ENCODE results near the gene RABEP2.

Gene RABEP2

GRCh38 chr16:28967156-28967555 lies 42.1 kb upstream of the RABEP2 start:
- no peak for DNase-seq (ENCODE audit: low read depth in 1 of 2, low spot score in 1 of 2)
- Histone ChIP-seq H3K27ac (replicated peaks) (no peak overlapping the region), H3K4me3 (replicated peaks; ENCODE audit: insufficient read depth, low read length) (no peak overlapping the region), H3K27me3 (ENCODE audit: insufficient read depth, poor library complexity, severe bottlenecking) (no peaks in the 10 kb centered on the region)
- TF ChIP-seq GABPA (IDR thresholded peaks at IDR 0.05; ENCODE audit: low read depth) (no peak), POLR2AphosphoS5 (IDR thresholded peaks at IDR 0.05; ENCODE audit: low read depth) (no peak), SPI1 (IDR thresholded peaks at IDR 0.05; ENCODE audit: borderline replicate concordance, low read depth) (no peak)
- TF ChIP-seq, protein P1, sequence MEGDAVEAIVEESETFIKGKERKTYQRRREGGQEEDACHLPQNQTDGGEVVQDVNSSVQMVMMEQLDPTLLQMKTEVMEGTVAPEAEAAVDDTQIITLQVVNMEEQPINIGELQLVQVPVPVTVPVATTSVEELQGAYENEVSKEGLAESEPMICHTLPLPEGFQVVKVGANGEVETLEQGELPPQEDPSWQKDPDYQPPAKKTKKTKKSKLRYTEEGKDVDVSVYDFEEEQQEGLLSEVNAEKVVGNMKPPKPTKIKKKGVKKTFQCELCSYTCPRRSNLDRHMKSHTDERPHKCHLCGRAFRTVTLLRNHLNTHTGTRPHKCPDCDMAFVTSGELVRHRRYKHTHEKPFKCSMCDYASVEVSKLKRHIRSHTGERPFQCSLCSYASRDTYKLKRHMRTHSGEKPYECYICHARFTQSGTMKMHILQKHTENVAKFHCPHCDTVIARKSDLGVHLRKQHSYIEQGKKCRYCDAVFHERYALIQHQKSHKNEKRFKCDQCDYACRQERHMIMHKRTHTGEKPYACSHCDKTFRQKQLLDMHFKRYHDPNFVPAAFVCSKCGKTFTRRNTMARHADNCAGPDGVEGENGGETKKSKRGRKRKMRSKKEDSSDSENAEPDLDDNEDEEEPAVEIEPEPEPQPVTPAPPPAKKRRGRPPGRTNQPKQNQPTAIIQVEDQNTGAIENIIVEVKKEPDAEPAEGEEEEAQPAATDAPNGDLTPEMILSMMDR (IDR thresholded peaks at IDR 0.05; ENCODE audit: insufficient read depth, low read length) = no peak
- TF ChIP-seq, protein P2, sequence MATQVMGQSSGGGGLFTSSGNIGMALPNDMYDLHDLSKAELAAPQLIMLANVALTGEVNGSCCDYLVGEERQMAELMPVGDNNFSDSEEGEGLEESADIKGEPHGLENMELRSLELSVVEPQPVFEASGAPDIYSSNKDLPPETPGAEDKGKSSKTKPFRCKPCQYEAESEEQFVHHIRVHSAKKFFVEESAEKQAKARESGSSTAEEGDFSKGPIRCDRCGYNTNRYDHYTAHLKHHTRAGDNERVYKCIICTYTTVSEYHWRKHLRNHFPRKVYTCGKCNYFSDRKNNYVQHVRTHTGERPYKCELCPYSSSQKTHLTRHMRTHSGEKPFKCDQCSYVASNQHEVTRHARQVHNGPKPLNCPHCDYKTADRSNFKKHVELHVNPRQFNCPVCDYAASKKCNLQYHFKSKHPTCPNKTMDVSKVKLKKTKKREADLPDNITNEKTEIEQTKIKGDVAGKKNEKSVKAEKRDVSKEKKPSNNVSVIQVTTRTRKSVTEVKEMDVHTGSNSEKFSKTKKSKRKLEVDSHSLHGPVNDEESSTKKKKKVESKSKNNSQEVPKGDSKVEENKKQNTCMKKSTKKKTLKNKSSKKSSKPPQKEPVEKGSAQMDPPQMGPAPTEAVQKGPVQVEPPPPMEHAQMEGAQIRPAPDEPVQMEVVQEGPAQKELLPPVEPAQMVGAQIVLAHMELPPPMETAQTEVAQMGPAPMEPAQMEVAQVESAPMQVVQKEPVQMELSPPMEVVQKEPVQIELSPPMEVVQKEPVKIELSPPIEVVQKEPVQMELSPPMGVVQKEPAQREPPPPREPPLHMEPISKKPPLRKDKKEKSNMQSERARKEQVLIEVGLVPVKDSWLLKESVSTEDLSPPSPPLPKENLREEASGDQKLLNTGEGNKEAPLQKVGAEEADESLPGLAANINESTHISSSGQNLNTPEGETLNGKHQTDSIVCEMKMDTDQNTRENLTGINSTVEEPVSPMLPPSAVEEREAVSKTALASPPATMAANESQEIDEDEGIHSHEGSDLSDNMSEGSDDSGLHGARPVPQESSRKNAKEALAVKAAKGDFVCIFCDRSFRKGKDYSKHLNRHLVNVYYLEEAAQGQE (IDR thresholded peaks at IDR 0.05; ENCODE audit: insufficient replicate concordance, low read depth) = no peak

DNA sequence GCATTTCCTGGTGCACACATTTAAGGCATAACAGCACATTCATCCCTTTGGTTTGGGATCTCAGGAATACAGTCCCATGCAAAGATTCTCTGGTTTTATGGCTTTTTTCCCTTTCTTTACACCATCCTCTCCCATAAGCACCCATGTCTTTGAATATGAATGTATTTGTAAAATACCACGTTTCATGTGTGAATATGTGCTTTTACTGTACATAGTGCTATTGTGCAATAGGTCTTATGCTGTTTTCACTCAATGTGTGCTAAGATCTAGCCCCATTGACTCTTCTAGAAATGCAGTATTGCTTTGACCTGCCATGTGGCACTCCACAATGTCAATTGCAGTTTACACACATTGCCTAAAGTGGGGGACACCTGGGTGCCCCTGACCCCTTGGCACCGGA lies 39.5 kb upstream of the RABEP2 start:
- no peak for DNase-seq (ENCODE audit: low read depth in 1 of 2, low spot score in 1 of 2)
- TF ChIP-seq, protein P1 (IDR thresholded peaks at IDR 0.05; ENCODE audit: insufficient read depth, low read length) = no peak
- TF ChIP-seq GABPA (IDR thresholded peaks at IDR 0.05; ENCODE audit: low read depth) = no peak
- no peak for TF ChIP-seq POLR2AphosphoS5 (IDR thresholded peaks at IDR 0.05; ENCODE audit: low read depth)
- no peak for TF ChIP-seq SPI1 (IDR thresholded peaks at IDR 0.05; ENCODE audit: borderline replicate concordance, low read depth)
- TF ChIP-seq, protein P2 (IDR thresholded peaks at IDR 0.05; ENCODE audit: insufficient replicate concordance, low read depth) = no peak
- H3K4me3 ChIP-seq (replicated peaks; ENCODE audit: insufficient read depth, low read length) = no peak overlapping the region

DNA sequence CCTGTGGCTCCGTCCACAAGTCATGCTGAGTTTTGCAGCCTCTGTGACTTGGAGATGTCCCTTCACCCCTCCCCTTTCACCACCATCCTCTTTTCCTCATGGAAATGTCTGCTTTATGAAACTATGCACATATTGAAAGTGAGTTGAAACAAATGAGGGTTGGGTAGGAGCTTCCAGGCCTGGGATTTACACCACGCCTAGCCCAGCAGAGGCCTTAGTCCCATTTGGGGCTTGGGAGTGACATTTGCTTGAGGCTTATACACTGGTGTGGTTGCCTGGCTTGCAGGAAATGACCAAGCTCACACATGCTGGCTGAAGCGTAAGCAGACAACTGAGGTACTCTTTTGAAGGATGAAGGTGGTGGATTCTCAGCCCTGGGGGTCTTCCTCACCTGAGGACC lies 39.0 kb upstream of the RABEP2 start:
- TF ChIP-seq GABPA (IDR thresholded peaks at IDR 0.05; ENCODE audit: low read depth) = no peak
- no peak for TF ChIP-seq SPI1 (IDR thresholded peaks at IDR 0.05; ENCODE audit: borderline replicate concordance, low read depth)
- TF ChIP-seq, protein P1 (IDR thresholded peaks at IDR 0.05; ENCODE audit: insufficient read depth, low read length) = no peak
- TF ChIP-seq, protein P2 (IDR thresholded peaks at IDR 0.05; ENCODE audit: insufficient replicate concordance, low read depth) = no peak
- no peak for TF ChIP-seq POLR2AphosphoS5 (IDR thresholded peaks at IDR 0.05; ENCODE audit: low read depth)
- DNase-seq (ENCODE audit: low read depth in 1 of 2, low spot score in 1 of 2) = no peak
- Histone ChIP-seq H3K4me3 (replicated peaks; ENCODE audit: insufficient read depth, low read length) (no peak overlapping the region), H3K27me3 (ENCODE audit: insufficient read depth, poor library complexity, severe bottlenecking) (no peaks in the 10 kb centered on the region), H3K27ac (replicated peaks) (no peak overlapping the region)

More for the DNA sequence above, 39.5 kb upstream of the RABEP2 start:
- H3K27me3 ChIP-seq (ENCODE audit: insufficient read depth, poor library complexity, severe bottlenecking) = no peaks in the 10 kb centered on the region
- H3K27ac ChIP-seq (replicated peaks) = no peak overlapping the region

Measured in HL-60 (cell line).